ENCODE data around the gene NBPF1. TPM values are rescaled to one million over a fixed set of nuclear protein-coding genes. Genes with fewer than 3 reads are reported as not detected.

NBPF1 gene
- total and polyA plus RNA-seq, 9 of the 15 experiments (the other 6 are each of a cell fraction or from before 2014, with no cell fraction given) = 5.2 to 42.6 (median 24.1) TPM

DNA sequence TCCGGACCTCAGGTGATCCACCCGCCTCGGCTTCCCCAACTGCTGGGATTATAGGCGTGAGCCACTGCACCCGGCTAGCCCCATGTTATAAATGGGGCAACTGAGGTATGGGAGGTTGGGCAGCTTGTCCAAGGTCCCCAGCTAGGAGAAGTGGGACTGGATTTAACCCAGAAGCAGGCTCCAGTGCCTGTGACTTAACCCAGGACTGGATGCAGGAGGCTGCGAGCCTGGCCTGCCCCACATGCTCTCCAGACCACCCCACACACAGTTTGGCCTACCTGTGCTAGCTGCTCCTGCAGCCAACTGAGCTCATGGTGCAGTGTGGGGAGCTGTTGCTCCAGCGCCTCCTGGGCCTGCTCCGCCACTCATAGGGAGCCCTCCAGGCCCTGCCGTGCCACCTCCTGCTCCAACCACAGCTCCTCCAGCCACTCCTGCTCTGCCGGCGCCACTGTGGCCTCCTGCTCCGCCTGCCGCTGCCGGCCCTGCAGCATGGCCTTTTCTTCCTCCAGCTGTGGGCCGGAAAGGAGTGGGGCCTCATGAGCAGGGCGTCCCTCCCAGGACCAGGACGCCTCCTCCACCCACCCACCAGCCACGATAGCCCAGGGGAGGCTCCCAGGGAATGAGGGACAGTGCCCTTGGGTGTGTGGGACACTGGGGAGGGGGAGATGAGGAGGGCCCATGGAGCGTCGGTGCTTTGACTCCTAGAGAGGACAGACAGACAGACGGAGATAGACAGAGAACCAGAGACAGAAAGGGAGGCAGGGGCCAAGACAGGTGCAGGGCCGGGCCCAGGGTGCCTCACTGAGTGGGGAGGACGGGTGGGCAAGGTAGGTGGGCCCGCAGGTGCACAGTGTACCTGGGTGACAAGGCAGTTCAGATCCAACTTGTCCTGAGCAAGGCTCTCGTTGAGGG lies 12.4 kb upstream of the NBPF1 start (continued):
- TF ChIP-seq, protein P1, sequence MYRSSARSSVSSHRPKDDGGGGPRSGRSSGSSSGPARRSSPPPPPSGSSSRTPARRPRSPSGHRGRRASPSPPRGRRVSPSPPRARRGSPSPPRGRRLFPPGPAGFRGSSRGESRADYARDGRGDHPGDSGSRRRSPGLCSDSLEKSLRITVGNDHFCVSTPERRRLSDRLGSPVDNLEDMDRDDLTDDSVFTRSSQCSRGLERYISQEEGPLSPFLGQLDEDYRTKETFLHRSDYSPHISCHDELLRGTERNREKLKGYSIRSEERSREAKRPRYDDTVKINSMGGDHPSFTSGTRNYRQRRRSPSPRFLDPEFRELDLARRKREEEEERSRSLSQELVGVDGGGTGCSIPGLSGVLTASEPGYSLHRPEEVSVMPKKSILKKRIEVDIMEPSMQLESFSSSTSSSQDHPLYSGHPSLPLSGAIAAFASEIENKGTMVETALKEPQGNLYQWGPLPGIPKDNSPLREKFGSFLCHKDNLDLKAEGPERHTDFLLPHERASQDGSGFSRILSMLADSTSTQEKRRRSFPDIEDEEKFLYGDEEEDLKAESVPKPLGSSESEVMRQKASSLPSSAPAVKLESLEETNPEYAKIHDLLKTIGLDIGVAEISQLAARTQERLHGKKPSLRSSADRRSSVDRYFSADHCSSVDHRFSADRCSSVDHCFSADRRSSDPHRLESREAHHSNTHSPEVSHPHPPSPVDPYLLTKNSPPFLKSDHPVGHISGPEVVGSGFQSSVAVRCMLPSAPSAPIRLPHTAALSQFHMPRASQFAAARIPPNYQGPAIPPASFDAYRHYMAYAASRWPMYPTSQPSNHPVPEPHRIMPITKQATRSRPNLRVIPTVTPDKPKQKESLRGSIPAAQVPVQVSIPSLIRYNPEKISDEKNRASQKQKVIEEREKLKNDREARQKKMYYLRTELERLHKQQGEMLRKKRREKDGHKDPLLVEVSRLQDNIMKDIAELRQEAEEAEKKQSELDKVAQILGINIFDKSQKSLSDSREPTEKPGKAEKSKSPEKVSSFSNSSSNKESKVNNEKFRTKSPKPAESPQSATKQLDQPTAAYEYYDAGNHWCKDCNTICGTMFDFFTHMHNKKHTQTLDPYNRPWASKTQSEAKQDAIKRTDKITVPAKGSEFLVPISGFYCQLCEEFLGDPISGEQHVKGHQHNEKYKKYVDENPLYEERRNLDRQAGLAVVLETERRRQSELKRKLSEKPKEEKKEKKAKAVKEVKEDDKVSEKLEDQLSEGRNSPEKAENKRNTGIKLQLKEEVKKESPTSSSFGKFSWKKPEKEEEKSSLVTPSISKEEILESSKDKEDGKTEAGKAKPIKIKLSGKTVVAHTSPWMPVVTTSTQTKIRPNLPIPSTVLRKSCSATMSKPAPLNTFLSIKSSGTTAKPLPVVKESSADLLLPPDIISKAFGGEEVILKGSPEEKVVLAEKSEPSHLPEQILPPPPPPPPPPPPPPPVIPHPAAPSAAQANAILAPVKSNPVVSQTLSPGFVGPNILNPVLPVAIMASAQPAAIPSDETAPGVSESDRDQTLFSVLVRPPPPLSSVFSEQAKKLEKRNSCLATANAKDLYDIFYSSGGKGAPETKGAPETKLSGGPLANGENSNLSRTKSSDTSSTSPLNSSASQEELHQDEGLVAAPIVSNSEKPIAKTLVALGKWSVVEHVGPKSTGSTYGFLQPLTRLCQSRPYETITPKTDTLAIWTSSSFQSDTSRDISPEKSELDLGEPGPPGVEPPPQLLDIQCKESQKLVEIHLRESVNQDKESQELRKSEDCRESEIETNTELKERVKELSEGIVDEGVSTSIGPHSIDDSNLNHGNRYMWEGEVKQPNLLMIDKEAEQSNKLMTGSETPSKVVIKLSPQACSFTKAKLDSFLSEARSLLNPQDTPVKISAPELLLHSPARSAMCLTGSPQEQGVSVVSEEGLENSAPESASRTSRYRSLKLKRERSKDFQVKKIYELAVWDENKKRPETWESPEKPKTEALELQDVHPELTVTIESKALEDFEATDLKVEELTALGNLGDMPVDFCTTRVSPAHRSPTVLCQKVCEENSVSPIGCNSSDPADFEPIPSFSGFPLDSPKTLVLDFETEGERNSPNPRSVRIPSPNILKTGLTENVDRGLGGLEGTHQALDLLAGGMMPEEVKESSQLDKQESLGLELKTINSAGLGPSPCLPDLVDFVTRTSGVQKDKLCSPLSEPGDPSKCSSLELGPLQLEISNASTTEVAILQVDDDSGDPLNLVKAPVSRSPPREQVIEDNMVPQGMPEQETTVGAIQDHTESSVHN (IDR thresholded peaks at IDR 0.05; ENCODE audit: borderline replicate concordance in 1 of 2, low read depth in 1 of 2) = no peak
- TF ChIP-seq, protein P2, sequence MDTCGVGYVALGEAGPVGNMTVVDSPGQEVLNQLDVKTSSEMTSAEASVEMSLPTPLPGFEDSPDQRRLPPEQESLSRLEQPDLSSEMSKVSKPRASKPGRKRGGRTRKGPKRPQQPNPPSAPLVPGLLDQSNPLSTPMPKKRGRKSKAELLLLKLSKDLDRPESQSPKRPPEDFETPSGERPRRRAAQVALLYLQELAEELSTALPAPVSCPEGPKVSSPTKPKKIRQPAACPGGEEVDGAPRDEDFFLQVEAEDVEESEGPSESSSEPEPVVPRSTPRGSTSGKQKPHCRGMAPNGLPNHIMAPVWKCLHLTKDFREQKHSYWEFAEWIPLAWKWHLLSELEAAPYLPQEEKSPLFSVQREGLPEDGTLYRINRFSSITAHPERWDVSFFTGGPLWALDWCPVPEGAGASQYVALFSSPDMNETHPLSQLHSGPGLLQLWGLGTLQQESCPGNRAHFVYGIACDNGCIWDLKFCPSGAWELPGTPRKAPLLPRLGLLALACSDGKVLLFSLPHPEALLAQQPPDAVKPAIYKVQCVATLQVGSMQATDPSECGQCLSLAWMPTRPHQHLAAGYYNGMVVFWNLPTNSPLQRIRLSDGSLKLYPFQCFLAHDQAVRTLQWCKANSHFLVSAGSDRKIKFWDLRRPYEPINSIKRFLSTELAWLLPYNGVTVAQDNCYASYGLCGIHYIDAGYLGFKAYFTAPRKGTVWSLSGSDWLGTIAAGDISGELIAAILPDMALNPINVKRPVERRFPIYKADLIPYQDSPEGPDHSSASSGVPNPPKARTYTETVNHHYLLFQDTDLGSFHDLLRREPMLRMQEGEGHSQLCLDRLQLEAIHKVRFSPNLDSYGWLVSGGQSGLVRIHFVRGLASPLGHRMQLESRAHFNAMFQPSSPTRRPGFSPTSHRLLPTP (IDR thresholded peaks at IDR 0.05; ENCODE audit: borderline replicate concordance, extremely low read depth, insufficient read length) = no peak
- no peak for TF ChIP-seq POLR2B (IDR thresholded peaks at IDR 0.05; ENCODE audit: low read depth, partially characterized antibody)
- TF ChIP-seq ZNF436 (CRISPR knock-in tag; IDR thresholded peaks at IDR 0.05) = no peak
- TF ChIP-seq NR3C1 (CRISPR knock-in tag; IDR thresholded peaks at IDR 0.05) = peak; percentile 88
- TF ChIP-seq RBM14 (IDR thresholded peaks at IDR 0.05; ENCODE audit: borderline replicate concordance, insufficient read depth, low read depth, low read length) = 0 out of 2 replicates have a peak, but pooled peaks have one; percentile 53
- TF ChIP-seq, protein P3, sequence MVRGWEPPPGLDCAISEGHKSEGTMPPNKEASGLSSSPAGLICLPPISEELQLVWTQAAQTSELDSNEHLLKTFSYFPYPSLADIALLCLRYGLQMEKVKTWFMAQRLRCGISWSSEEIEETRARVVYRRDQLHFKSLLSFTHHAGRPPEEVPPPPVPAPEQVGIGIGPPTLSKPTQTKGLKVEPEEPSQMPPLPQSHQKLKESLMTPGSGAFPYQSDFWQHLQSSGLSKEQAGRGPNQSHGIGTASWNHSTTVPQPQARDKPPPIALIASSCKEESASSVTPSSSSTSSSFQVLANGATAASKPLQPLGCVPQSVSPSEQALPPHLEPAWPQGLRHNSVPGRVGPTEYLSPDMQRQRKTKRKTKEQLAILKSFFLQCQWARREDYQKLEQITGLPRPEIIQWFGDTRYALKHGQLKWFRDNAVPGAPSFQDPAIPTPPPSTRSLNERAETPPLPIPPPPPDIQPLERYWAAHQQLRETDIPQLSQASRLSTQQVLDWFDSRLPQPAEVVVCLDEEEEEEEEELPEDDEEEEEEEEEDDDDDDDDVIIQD (CRISPR knock-in tag; IDR thresholded peaks at IDR 0.05) = no peak
- TF ChIP-seq YY1 (IDR thresholded peaks at IDR 0.05; ENCODE audit: borderline replicate concordance in 1 of 3, control insufficient read depth in 1 of 3, extremely low read depth in 1 of 3, insufficient read depth in 3 of 3, insufficient read length in 1 of 3, insufficient replicate concordance in 2 of 3, low read depth in 1 of 3, low read length in 2 of 3) = no peak
- no peak for TF ChIP-seq GABPA (tag; conservative IDR thresholded peaks at IDR 0.05; ENCODE audit: low read depth)
- no peak for TF ChIP-seq CBFA2T3 (IDR thresholded peaks at IDR 0.05)
- TF ChIP-seq SRSF3 (IDR thresholded peaks at IDR 0.05; ENCODE audit: insufficient read depth, low read length) = no peak
- no peak for TF ChIP-seq TCF7 (IDR thresholded peaks at IDR 0.05; ENCODE audit: borderline replicate concordance)
